ENCODE measurements around the gene ZEB2.

The ZEB2 gene

DNA sequence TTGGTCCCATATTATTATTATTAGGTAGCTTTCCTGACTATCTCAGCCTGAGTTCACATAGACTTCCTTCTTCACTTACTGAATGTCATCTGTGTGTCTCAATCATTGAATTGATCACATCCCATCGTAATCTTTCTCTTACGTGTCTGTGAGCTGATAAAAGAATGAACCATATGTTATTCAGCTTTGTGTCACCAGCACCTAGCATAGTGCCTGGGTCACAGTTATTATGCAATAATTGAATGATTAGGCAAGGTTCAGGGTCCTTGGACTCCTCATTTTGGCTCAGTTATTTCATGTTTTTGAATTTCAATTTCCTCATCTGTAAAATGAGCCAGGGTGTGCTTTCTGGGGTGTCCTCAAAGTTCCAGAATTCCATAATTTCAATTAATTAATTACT is 107.2 kb downstream of the ZEB2 start:
- no peak for DNase-seq

DNA sequence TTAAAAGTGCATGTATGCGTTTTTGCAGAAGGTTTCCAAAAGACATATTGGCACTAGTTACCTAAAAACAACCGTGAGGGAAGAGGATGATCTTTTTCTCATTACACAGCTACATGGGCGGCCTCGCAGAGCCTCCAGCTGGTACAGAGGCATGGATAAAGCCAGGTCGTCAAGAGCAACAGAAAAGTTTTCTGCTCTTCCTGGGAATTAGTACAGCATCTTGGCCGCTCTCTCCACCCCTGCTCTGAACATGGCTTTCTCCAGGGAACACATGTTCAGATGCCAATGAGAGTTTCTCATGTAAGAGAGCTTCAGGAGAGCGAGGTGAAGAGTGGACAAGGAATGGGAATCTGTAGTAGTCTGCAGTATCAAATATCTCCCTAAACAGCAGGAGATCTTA is 108.4 kb downstream of the ZEB2 start:
- no peak for DNase-seq

DNA sequence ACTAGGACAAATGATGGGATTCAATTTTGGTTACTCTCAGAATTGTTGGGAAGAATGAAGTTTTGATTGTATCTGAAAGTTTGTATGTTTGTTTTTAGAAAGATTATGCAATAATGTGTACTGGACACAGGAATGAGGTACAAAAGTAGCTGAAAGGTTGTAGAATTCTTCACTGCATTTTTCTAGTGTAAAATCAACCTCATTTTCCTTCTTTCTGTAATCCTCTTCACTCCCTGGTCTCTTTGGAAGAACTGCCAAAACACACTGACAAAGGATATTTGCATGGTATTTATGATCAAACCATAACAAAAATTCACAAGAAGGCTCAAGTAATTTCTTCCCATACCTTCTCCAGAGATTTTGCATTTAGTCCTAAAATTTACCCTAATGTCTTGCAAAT is 110.7 kb downstream of the ZEB2 start:
- no peak for DNase-seq

DNA sequence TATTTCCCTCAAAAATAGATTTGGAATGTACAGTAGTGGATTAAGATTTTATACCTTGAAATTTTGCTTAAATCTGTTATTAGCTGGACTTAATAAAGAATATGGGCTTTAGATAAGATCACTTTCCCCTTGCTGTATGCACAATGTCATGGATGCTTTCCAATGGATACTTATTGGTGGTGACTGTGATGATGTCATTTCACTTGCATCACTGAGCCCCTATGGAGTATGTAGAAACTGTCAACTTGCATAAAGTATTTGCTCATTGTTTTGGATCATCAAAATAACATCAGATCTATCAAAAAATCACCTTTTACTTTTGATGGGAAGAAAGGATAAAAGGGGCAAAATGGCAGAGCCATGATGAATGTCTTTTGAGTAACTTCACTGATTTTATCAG is 112.7 kb downstream of the ZEB2 start:
- DNase-seq: no peak

DNA sequence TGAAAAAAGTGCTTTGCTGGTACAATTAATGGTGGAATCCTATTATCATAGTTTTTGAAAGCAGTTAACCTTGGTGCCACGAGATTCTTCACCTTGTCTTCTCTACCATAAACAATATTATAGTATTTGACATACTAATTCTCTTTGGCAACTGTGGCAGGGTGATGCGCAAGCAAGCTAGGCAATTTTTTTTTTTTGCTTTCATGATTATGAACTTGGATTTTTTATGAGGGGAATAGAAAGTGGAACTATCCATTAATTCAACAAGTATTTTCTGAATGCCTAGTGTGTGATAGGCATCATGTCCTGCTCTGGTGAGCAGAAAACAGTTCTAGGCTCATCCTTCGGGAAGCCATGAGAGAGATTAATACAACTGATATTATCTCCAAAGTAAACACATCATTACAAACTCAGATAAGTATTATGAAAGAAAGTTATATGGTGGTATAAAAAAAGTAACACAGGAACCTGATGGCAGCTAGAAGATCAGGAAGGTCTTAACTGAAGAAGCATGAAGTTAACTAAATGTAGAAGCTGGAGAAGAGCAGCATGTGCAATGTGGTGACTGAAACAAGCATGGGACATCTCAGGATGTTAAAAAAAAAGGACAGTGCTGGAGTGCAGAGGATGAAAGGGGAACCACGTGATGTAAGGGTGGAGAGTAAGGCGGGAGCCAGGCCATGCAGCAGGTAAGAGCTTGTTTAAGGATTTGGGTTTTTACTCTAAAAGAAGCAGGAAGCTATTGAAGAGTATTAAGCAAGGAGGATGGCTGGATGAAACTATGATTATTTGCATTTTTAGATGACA is 113.7 kb downstream of the ZEB2 start:
- no peak for DNase-seq

DNA sequence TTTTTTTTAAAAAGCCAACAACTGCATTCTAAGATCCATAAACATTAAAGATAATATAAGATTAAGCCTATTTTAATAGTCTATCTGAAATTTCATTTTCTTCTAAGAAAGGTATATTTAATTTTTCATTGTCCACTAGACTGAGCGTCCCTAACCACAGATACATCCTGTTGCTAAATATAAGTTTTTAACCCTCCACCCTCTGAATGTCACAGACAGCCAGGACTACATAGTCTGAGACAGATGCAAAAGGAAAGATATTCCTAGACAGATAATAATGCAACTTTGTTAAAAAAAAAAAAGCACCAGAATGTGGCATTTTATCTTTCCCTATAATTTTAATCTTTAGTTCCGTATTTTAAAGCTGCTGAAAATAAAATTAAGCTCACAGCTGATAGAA is 114.6 kb downstream of the ZEB2 start:
- no peak for DNase-seq

DNA sequence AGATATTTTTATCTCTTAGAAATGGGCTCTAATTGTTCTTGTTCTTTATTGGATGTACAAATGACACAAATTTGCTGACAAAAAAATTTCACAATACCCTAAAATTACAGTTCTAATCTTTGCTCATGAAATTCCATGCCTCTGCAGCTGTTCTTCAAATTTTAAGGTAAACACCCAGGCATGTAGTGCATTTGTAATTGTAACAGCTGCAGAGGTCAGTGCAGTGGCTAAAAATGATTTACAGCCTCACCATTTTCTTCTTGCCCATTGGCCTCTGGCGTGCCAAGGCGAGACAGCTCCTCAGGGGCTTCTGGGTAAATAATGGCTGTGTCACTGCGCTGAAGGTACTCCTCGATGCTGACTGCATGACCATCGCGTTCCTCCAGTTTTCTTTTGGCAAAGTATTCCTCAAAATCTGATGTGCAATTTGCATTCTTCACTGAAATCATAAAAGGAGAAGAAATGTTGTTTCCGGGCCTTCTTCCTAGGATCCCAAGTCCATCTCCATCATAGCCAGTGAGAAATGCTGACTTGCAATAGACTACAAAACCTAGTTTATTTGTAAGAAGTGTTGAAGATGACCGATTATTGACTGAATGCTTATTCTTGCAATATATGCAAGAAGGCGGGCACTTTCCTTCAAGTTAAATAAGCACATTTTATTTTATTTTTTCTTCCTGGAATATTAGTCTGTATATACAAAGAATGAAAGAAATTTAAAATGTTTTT is 115.2 kb downstream of the ZEB2 start:
- no peak for DNase-seq

DNA sequence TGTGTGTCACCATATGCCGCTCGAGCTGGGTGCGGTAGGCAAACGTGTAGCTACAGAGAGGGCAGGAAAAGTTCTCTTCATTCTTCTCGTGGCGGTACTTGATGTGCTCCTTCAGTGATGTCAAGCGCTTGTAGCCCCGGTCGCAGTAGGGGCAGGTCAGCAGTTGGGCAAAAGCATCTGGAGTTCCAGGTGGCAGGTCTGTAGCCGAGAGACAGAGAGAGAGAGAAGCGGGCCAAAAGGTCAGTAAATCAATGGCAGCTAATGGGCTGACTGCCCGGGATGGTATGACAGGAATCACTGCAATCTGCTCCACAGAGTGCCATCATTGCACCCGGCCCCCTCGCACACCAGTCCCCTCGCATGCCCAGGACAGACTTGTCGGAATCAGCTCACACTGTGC is 116.0 kb downstream of the ZEB2 start:
- DNase-seq: no peak

DNA sequence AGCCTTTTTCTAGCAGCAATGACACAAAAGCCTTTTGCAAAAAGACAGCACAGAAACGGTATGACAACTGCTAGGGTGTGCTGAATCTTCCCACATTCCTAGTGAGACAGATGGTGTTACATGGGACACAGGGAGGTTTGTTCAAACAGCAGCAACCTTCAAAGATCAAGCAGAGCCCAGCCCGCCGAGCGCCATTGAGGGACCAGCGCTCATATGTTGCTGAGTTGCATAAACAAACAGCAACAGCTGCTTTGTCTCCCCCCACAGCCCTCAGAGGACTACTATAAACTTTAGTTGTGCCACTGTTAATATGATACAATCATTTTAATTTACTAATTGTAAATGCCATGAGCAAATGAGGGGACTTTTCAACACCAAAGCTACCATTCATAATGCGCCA is 117.7 kb downstream of the ZEB2 start:
- DNase-seq: no peak

DNA sequence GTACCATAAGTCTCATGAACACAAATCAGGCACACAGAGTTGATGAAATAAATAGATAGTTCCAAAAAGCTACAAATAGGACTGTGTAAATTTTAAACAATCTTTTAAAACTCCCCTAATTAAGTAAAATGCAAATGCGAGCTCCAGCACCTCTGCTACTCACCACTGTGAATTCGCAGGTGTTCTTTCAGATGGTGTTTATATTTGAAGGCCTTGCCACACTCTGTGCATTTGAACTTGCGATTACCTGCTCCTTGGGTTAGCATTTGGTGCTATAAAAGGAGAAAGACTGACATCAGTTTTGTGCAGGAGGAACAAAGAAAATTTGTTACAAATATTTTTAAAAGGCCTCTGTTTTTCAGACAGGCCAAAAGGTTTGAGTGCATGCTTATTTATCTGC is 118.9 kb downstream of the ZEB2 start:
- DNase-seq: no peak

DNA sequence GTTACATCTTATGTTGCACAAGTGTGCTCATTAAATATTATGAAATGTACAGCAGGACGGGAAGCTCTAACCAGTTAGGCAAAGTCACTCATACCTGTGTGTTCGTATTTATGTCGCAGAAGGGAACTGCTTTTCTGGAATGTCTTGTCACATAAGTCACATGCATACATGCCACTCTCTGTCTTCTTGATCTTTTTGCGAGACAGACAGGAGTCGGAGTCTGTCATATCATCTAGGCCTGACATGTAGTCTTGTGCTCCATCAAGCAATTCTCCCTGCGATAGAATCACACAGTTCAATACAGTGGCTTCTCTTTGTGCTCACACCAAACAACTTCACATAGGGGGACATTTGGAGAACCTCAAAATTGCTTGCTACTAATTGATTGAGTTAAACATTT is 123.6 kb downstream of the ZEB2 start:
- DNase-seq: no peak

DNA sequence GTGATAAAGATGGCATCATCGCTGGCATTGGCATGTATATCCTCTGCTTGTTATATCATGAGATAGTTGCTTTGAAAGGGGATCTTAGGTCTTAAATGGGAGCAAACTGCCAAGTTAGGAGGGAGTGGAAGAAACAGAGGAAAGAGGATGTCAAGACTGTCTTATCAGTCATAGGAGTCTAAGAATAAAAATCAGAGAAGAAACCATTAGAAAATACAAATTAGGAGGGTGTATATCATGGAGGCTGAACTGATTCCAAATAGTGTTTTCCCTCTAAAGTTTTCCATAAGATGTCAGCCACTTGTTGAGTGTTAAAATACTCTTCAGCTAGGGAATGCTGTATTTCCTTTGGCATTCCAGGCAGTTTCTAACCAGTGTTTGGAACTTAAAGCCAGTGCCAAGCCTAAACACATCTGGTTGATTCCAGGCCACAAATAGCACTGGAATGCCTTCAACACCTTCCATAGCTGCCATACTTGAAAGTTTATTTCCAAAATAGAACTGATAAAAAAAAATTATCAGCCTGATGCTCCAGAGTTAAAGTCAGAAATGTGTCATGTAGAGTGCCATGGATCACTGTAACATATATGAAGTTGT is 129.4 kb downstream of the ZEB2 start:
- no peak for DNase-seq

DNA sequence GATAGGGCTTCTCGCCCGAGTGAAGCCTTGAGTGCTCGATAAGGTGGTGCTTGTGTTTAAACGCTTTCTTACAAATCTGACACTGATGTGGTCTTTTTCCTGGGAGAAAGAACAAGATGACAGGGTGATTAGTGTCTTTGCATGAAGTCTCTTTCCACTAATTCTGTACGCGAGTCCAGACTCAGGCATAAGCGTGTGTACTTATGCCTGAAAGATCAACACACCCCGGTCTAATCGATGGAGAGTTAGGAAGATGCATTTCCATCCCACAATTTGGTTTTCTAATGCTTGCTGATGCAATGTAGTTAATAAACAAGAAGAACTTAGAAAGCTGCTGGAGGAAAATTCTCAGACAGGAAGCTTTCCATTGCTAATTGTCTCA is 130.0 kb downstream of the ZEB2 start:
- no peak for DNase-seq

DNA sequence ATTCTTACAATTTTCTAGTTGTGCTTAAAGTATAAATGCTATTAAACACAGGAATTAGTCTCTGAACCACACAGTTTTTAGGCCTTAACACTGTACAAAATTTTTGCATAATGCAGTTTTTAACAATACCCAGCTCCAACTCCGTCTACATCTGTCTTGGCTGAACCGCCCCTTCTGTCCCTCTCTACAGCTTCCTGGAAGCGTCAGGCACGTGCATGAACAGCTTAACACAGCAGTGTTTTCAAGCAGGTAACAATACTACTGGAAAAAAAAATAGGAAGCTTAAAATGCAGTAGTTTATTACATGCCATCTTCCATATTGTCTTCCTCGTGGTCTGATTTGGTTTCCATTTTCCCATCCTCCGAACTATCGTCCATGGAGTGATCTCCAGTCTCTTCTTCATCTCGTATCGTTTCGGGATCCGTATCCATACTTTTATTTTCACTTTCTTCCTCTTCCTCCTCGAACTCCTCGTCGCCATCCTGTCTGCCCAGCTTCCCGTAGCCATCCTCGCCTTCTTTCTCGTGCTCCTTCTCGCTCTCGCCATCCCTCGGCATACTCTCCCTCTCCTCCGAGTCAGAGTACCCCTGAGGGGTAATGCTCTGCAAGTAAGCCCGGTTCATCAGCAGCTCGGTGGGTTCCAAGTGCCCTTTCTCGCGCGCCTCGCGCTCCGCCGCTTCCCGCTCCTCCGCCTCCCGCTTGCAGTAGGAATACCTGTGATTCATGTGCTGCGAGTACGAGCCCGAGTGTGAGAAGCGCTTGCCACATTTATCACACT is 130.6 kb downstream of the ZEB2 start:
- DNase-seq: no peak

DNA sequence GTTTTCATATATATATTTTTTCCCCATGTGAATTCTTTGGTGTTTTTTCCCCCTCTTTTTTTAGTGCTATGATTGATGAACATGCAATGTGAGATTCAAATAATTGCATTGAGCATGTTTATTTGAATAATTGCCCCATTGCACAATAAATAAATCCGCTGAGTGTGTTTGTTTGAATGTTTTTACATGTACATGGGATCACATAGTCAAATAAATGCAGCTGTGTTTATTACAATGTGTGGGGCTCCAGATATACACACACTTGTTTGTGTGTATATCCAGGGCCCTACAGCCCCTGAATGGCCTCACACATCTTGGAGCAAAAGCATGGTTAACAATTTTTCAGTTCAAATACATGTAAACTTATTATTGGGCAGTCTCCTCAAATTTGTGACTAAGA is 134.5 kb downstream of the ZEB2 start:
- no peak for DNase-seq

DNA sequence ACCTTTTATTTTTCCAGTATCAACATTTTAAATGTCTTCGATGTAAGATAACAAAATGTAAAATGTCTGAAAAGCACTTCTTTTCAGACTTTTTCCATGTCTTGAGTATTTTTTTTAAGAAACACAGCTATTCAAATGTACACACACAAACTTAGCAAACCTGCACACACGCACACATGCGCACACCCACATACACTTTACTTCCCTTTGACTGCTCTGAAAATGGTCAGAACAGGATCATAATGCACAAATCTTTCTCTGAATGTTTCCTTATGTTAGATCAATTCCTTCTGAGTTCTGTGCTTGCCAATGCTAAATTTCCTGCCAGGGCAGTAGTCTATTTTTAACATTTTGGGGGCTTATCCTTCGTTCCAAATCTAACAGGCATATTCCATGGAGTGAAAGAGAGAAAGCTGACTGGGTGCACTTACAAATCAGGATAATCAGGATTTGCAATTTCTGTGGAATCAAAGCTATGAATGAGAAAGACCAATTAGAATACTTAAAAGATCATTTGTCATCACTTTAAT is 136.3 kb downstream of the ZEB2 start:
- no peak for DNase-seq

DNA sequence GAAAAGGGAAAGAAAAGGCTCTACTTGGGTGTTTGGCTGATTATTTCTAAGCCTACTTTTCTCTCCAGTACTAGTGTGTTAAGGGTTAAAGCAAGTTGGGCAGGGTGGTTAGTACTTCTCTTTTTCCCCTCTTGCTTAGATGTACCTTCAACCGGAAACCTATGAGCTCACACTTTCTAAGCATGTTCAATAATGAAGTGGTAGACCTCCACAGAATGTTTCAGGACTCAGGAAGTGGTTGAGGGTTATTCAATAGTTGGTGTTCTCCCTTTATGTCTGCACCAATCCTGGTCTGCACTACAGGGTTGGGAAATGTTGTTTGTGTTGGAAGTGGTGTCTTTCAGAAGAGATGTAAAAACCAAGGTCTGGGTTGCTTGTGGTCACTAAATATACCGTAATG is 137.1 kb downstream of the ZEB2 start:
- no peak for DNase-seq

DNA sequence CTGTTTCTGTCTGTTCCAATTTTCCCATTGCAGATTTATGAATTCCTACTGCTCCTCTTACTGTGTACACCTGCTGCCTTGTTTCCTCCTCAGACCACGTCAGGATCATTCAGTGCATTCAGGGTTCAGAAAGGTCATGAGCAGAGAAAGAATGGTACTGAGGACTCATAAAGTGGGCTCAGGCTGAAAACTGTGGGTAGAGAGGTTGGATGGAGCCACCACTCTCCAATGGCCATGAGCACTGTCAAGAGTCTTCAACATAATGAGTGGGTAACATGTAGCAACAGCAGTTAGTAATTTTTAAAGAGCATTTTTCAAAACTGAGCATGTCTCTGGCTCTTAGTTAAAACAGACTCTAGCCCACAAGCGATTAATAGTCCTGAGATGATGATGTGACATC is 138.2 kb downstream of the ZEB2 start:
- DNase-seq: no peak

DNA sequence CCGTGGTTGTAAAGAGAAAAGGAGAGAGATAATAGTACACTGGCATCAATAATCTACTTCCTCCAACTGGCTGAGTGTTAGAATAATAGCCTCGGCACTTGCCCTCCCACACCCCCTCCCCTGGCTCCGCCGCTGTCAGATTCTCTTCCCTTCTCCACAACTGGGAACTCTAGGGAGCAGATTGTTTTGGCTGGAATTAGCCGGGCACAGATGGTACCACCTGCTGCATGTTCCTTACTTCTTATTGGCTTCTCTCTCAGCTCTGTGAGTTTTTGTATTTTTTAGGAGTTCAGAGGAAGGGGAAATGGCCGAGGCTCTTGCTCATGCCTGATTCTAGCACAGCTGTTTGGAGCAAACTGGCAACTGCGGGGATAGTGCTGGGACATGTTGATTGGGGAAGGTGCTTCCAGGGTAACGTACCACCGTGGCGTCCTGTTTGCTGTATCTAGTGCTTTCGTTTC is 140.0 kb downstream of the ZEB2 start:
- DNase-seq: no peak

DNA sequence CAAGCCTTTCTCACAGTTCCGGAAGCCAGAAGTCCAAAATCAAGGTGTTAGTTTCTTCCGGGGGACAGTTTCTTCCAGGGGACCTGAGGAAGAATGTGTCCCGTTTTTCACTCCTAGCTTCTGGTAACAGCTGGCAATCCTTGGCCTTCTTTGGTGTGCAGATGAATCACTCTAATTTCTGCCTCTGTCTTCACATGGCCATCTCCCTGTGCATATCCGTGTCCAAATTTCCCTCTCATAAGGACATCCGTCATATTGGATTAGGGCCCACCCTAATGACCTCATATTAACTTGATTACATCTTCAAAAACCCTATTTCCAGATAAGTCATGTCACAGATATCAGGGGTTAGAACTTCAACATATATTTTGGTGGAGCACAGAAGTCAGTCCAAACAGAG is 141.4 kb downstream of the ZEB2 start:
- DNase-seq: no peak

DNA sequence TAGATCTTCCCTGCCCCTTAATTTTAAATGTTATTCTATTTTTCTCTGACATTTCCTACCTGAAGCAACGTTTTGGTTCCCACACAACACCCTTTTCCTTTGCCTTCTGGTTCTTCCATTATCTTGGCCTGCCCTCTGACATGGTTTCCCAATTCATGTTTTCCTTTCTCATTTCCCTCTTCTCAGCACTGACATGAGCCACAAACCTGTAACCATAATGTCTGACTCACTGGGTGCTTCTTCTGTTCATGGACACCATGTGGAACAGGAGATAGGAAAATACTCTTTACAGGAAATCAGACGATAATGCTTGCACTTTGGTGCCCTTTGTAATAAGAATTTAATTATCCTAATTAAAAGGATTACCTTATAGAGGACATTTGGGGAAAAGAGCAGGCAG is 142.0 kb downstream of the ZEB2 start:
- DNase-seq: no peak

DNA sequence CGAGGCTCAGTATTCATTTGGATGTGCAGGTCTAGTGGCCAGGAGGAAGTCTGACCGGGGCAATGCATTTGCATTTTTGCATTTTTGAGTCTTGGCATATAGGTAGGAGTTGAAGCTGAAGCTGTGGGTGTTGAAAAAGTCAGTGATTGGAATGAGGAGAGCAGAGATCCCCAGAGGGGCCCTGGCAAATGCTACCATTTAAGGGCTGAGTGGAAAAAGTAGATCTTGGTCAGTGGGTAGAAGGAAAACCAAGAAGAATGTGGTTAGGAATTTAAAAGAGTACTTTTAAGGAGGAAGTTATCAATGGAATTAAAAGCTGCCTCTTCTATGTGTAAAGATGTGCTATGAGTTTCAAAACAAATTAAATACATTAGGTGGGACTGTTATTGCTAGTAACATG is 143.0 kb downstream of the ZEB2 start:
- no peak for DNase-seq

DNA sequence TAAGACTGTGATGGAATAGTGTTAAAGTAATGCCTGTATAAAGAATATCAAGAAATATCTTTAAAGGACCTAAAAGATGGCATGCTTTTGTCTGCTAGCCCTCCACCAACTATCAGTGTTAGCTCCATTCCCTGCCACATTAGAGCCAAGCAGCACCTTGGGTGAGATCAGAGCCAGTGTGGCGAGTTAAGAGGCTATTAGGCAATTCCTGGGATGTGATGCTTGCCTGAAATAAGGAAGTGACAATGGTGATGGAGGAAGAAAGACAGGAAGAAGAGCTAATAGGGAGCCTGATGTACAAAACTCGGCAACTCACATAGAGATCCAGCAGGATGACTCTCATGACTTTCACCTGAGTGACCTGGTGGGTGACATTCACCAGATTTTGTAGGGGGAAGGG is 143.5 kb downstream of the ZEB2 start:
- no peak for DNase-seq
